ENCODE data around the gene RBM17.
"Not testable (repeated sequence)": the region's sequence is repeated elsewhere in the genome, so short reads cannot be mapped to it uniquely, and the experiment has no call there.

RBM17 gene

DNA sequence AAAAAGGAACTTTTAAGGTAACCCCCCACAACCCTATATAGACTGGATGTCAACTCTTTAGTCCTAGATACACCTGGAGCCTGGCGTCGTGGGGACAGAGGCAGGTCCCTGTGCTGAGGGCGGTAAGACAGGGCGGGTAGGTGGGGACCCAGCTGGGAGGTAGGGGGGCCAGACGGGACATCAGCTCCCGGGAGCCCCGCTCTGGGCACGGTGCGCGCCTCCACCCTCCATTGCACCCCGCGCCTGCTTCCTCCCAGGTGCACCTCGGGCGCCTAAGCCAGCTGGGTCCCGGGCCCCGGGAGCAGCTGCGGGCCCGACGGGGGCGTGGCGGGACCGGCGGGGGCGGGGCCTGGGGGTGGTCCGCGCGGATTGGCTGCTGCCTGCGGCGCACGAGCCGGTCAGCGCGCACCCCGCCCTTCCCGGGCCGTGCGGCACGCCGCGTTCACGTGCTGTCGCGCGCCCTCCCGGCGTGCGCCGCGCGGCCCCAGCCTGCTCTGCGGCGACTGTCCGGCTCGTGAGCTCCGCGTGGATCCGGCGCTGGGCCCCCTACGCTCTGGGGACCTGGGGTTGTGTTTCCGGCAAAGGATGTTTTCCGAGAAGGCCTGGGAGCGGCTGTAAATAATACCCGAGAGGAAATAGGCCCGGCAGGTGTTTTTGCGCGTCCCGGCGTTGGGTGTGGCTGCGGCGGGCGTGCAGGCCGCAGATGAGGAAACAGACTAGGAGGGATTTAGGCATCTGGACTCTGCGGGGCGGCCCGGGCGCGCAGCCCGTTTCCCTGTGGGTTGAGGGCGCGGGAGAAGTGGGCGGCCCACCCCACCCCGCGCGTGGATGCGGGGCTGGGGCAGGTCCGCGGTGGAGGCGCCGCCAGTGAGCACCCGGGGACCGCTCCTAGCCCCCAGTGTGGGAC, 74.8 kb downstream of the RBM17 start:
- peak; percentile 88 to 96 (median 91) for DNase-seq

DNA sequence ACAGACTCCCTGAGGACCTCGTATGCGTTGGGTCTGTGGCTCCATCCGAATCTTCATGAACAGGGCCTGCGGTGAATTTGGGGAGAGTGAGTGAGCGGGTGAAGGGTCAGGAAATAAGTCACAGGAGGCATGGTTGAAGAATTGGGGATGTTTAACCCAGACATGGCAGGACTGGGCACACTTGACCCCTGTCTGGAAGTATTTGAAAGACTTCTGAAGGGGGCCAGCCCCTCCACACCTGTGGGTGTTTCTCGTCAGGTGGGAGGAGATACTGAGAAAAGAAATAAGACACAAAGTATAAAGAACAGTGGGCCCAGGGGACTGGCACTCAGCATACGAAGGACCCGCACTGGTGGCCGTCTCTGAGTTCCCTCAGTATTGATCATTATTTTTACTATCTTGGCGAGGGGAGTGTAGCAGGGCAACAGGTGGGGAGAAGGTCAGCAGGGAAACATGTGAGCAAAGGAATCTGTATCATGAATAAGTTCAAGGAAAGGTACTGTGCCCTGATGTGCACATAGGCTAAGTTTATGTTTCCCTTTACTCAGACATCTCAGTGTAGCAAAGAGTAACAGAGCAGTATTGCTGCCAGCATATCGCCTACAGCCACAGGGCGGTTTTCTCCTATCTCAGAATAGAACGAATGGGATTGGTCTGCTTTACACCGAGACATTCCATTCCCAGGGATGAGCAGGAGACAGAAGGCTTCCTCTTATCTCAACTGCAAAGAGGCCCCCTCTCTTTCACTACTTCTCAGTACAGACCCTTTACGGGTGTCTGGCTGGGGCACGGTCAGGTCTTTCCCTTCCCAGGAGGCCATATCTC, 75.6 kb downstream of the RBM17 start:
- no peak for DNase-seq

- no peak for DNase-seq
Observed at GRCh38 chr10:6165221-6165725, 76.4 kb downstream of the RBM17 start.

- DNase-seq = not testable (repeated sequence)
Observed at GRCh38 chr10:6165933-6166332, 77.1 kb downstream of the RBM17 start.
